ENCODE data around the gene LCAT.

The LCAT gene

DNA sequence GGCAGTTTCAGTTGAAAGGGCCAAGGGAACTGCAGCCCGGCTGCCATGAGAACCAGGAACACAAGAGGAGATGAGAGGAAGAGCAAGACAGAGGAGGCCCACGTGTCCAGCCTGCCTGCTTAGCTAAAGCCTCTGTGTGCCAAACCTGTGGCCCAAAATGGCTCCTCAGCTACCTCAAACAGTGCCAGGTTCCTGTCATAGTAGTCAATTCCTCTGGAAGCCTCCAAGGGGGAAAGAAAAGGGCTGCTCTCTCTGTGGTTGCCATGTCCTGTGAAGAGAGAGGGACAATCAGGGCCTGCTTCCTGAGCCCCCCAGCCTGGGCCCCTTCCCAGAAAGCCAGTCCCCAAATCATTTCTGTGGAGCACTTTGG, 19.4 kb upstream of the LCAT start:
- no peaks in the 10 kb centered on the region for H3K27me3 Mint-ChIP-seq
- H3K4me3 Mint-ChIP-seq = no peak overlapping the region
- no peak for ATAC-seq

DNA sequence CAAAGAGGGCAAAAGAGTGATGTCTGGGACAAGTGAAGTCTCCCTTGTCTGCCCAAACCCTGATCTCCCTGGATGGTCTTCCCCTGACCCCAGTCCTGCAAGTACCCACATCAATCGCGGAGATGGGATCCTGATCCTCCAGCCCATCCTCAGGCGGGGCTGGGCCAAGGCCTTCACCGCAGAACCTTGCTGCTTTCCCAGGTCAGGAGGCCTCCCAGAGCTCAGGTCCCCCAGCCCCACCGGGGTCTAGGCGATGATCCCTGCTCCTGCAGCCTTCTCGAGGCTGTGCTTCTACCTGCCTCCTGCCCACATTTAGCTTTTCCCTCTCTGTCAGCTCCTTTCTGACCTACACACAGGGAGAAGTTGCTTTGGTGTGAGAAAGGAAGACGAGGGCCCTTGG, 18.2 kb upstream of the LCAT start:
- Mint-ChIP-seq H3K4me1 (peaks cover 31% of the 10 kb centered on the region), H3K27me3 (no peaks in the 10 kb centered on the region), H3K27ac (no peak overlapping the region), H3K36me3 (peaks cover 37% of the 10 kb centered on the region), H3K4me3 (no peak overlapping the region), H3K9me3 (no peaks in the 10 kb centered on the region)
- ATAC-seq = no peak

More for the DNA sequence above, 19.4 kb upstream of the LCAT start:
- no peak overlapping the region for H3K27ac Mint-ChIP-seq
- peaks cover 37% of the 10 kb centered on the region for H3K36me3 Mint-ChIP-seq
- peaks cover 41% of the 10 kb centered on the region for H3K4me1 Mint-ChIP-seq
- H3K9me3 Mint-ChIP-seq = no peaks in the 10 kb centered on the region

DNA sequence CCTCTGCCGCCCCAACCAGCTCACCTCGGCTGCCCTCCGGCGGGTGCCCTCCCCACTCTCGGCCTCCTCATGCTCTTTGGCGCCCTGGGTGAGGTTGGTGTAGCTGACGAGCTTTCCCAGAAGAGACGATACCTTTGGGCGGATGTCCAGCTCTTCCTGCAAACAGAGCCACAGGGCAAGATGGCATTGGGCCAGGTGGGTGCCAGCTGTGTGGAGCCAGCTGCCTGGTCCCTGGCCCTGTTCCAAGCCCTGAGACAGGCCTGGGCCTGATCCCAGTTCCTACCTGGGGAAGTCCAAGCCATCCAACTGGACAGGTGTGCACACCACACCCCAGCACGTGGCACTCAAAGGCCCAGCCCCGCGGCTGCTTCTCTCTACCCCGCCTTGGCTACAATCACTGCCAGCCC, 17.6 kb upstream of the LCAT start:
- peaks cover 25% of the 10 kb centered on the region for H3K4me1 Mint-ChIP-seq
- no peak overlapping the region for H3K27ac Mint-ChIP-seq
- ATAC-seq = no peak
- H3K9me3 Mint-ChIP-seq = no peaks in the 10 kb centered on the region
- no peaks in the 10 kb centered on the region for H3K27me3 Mint-ChIP-seq
- H3K4me3 Mint-ChIP-seq = no peak overlapping the region
- H3K36me3 Mint-ChIP-seq = peaks cover 37% of the 10 kb centered on the region

DNA sequence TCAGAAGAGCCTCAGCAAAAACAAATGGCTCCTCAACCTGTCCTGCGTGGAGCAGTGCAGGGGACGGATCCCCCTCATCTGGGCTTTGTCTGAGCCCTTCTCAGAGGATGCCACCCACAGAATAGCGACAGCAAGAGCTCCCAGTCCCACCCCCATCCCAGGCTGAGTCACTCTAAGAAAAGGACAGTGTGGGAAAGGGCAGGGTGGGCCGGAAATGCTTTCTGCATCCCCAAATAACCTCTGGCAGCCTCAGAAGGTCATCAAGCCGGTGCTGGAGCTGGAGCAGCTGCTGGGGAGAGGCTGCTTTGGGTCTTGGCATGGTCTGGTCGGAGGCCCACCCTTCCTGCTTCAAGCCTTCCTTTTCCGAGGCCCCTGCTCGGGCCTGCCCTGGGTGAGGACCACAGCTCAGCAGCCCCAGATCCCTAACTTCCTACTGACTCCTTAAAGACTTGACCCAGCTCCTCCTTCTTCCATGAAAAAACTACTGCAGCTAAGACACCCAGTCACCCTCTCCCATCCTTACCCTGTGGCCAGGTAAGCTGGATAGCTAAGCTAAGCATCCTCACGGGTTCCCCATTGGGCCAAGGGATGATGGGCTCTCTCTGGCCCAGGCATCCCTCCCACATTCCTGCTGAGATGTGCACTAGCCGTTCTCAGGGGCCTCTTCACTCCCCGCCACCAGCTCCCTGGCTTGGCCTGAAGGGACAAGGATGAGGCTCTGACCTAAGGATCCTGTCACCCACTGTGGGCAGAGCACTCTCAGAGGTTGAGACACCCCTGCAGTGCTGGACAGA, 15.8 kb upstream of the LCAT start:
- no peak overlapping the region for H3K27ac Mint-ChIP-seq
- no peak for ATAC-seq
- peaks cover 7% of the 10 kb centered on the region for H3K4me1 Mint-ChIP-seq
- H3K36me3 Mint-ChIP-seq = peaks cover 41% of the 10 kb centered on the region
- H3K27me3 Mint-ChIP-seq = no peaks in the 10 kb centered on the region
- H3K4me3 Mint-ChIP-seq = no peak overlapping the region
- no peaks in the 10 kb centered on the region for H3K9me3 Mint-ChIP-seq

DNA sequence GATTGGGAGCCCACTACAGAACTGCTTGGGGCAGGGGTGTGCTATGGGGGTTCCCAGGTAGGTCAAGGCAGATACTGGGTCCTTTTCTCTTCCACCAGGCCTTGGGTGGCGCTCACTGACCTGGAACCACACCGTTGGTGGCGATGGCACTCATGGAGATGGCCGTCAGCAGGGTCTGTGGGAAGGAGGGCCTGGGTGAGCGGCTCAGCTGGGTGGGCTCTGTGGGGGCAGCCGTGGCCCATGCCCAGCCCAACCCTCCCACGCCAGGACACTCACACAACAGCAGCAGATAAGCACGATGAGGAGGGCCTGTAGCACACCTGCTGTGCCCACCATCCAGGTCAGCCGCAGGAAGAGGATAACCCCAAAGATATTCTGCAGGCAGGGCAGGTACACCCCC, 13.7 kb upstream of the LCAT start:
- H3K27me3 Mint-ChIP-seq = no peaks in the 10 kb centered on the region
- H3K9me3 Mint-ChIP-seq = no peaks in the 10 kb centered on the region
- H3K27ac Mint-ChIP-seq = no peak overlapping the region
- H3K4me3 Mint-ChIP-seq = no peak overlapping the region
- no peak for ATAC-seq
- H3K36me3 Mint-ChIP-seq = peaks cover 46% of the 10 kb centered on the region
- peaks cover 2% of the 10 kb centered on the region for H3K4me1 Mint-ChIP-seq

DNA sequence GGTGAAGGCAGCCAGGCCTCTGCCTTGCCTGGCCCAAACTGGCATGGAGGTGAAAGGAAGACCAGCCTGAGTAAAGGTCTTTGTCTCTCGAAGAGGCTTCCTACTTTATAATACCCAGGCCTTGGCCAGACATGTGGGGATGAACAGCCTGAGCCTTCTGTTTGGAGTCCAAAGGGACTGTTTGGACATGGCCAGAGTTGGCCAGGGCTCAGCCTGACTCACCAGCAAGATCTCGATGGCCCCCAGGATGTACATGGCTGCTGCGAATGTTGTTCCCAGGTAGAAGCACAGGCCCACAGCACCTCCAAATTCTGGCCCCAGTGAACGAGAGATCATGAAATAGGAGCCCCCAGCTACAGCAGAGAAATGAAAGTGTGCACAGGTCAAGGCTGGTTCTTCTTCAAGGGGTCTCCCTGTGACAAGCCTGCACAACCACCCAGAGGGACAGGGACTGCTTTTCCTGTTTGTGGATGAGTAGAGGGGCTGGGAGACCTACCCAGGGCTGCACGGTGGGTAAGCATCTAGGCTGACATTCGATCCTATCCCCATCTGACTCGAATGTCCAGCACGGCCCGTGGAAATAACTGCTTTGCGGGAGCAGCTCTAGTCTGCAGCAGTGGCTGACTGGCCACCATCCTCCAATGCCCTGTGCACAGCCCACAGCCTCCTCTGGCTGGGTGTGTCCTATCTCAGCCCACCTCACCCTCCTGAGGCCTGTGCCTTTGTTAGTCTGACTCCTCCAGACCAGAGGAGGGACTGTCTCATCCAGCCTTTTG, 10.7 kb upstream of the LCAT start:
- ATAC-seq = no peak
- Mint-ChIP-seq H3K36me3 (peaks cover 34% of the 10 kb centered on the region), H3K27ac (no peak overlapping the region), H3K4me3 (no peak overlapping the region), H3K4me1 (no peaks in the 10 kb centered on the region), H3K9me3 (no peaks in the 10 kb centered on the region), H3K27me3 (no peaks in the 10 kb centered on the region)

DNA sequence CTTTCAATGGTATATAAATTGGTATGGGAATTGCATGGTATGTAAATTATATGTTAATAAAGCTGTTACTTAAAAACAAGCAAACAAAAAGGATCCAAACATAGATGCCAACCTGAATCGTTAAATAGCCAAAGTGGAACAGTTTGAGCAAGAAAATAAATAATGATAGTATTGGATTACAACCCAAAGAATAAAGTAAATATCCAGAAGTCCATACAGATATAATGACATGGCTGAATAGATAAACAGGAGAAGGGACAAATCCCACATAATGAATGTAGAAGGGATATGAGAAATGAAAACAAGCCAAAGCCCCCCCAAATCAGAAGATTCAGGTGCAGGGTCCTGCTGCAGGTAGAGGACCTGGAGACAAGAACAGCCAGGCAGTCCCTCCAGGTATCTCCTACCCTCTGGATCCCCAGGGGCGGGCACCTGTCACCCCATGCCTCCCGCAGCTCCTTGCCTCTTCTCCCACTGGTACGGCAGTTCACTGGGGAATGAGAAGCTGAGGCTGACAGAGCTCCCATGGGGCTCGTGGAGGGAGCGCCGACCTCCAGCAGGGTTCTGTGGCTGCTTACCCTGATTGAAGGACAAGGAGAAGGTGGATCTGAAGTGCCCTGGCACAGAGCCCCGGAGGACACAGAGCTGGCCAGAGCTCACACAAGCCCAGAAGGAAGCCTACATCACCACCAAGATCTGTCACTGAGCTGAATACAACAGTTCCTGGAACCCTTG, 9.9 kb upstream of the LCAT start:
- Mint-ChIP-seq H3K27ac (no peak overlapping the region), H3K4me3 (no peak overlapping the region), H3K36me3 (peaks cover 33% of the 10 kb centered on the region), H3K4me1 (no peaks in the 10 kb centered on the region), H3K27me3 (no peaks in the 10 kb centered on the region), H3K9me3 (no peaks in the 10 kb centered on the region)
- ATAC-seq = no peak

DNA sequence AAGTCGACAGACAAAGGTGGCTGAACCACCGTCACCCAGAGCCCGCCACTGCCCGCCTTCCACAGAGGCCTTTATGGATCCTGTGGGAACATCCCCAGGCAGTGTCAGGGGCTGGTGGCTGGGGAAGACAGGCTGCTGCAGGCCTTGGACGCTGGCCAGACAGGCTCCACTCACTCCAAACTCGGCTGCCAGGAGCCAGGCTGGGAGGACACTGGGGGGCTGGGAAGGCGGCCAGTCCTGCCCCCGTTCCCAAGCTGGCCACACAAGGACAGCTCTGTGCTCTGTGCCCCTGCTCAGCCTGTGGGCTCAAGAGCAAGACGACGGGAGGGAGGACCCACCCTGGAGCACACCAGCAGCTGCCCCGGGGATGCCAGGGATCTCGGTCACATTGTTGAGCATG, 7.6 kb upstream of the LCAT start:
- ATAC-seq = no peak
- Mint-ChIP-seq H3K36me3 (peaks cover 35% of the 10 kb centered on the region), H3K9me3 (no peaks in the 10 kb centered on the region), H3K27ac (no peak overlapping the region), H3K4me3 (no peak overlapping the region), H3K4me1 (no peaks in the 10 kb centered on the region), H3K27me3 (no peaks in the 10 kb centered on the region)

DNA sequence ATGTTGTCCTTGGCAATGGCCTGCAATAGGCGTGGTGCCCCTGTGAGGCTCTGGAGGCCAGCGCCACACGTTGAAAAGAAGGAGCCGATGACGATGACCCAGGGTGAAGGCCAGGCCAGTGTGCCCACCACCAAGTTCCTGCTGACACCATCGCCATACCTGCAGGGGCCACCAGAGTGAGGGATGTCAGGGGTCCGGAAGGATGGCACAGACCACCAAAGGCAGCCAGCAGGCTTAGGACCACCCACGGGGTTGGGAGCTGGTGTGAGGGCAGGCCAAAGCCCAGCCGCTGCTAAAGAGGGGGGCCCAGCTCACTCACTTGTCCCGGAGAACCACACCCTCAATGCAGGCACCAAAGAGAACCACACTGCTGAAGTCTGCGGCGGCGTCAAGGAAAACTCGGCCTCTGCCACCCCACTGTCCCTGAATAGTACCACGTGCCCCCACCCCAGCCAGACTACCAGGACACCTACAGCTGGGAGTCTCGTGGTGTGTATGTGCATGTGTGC, 6.5 kb upstream of the LCAT start:
- Mint-ChIP-seq H3K36me3 (peaks cover 43% of the 10 kb centered on the region), H3K27ac (no peak overlapping the region), H3K9me3 (no peaks in the 10 kb centered on the region), H3K4me3 (no peak overlapping the region), H3K4me1 (no peaks in the 10 kb centered on the region), H3K27me3 (no peaks in the 10 kb centered on the region)
- no peak for ATAC-seq

DNA sequence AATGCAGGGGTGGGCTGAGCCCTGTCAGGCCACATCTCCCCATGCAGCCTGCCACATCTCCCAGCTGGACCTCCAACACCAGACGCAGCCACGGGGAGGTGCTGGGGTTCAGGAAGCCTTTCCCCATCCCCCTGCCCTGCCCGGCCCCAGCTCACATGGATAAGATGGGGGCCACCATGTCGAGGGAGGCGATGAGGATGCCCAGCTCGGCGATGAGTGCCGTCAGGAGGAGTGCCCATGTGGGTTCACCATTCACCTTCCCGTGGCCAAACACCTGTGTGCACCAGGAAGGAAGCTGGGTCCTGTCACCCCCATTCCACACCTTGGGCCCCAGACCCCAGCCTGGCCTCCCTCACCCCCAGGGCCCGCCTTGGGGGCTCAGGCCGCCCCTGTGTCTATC, 5.7 kb upstream of the LCAT start:
- ATAC-seq = no peak
- H3K4me3 Mint-ChIP-seq = no peak overlapping the region
- H3K9me3 Mint-ChIP-seq = no peaks in the 10 kb centered on the region
- no peaks in the 10 kb centered on the region for H3K4me1 Mint-ChIP-seq
- H3K27me3 Mint-ChIP-seq = no peaks in the 10 kb centered on the region
- peaks cover 39% of the 10 kb centered on the region for H3K36me3 Mint-ChIP-seq
- H3K27ac Mint-ChIP-seq = no peak overlapping the region

DNA sequence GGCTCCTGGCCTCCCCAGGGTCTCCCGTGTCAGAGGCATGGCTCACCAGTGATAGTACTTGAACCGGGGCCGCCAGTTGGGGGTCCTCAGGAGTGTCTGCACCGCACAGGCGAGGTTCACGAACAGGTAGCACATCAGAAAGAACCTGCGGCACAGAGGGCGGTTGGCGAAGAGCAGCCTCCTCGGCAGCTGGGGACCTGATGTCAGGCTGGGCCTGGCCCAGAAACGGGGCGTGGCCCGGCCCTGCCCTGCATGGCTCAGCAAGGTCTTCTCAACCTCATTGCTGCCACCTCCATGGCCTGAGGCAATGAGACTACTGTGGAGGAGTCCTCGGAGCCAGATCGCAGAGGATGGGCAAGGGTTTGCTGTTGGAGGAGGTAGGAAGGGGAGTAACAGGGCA, 4.1 kb upstream of the LCAT start:
- Mint-ChIP-seq H3K4me1 (no peaks in the 10 kb centered on the region), H3K27ac (no peak overlapping the region), H3K27me3 (no peaks in the 10 kb centered on the region), H3K36me3 (peaks cover 32% of the 10 kb centered on the region), H3K9me3 (no peaks in the 10 kb centered on the region), H3K4me3 (no peak overlapping the region)
- ATAC-seq = no peak

DNA sequence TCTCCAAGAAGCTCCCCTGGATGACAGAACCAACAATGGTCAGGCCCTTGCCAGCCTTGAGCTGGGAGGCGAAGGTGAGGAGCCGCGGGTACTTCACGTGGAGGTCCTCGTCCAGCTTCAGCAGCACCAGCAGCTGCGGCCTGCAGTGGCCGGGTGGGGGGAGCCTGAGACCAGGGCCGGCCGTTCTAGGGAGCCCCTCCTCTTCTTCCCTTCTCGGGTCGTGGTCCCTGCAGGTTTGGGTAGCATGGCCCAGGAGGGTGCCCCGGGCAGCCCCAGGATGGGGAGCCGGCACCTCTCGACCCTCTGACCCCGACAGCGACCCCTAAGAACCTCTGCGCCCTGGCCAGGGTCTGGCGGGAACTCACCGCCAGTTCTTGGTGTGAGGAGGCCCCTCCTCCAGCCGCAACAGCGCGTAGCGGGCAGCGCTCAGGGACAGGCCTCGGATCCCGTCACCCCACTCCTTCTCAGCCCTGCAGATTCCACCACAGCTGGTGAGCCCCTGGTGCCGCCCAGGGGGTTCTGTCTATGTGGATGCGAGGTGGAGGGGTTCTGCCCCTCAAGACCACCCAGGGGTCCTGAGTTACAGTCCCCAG, 3.1 kb upstream of the LCAT start:
- Mint-ChIP-seq H3K27ac (no peak overlapping the region), H3K36me3 (peaks cover 33% of the 10 kb centered on the region), H3K4me3 (no peak overlapping the region), H3K9me3 (no peaks in the 10 kb centered on the region), H3K4me1 (peaks cover 4% of the 10 kb centered on the region), H3K27me3 (no peaks in the 10 kb centered on the region)
- no peak for ATAC-seq

DNA sequence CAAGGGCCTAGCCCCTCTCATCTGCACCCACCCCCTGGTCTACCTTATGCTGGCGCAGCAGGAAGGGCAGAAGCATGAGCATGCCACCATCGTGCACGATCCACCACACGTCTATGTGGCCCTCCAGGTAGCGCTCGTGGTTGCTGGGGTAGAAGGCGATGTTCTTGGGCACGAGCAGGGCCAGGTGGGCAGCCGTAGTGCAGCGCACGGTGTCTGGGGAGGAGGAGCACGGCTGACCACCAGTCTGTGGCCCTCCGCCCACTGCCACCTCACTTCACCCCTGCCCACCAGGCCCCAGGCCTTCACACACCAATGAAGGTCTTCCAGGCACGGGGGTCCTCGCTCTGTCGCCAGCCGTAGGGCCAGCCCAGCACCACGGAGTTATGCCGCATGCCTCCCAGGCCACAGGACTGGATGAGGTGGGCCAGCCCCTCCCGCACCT, 2.2 kb upstream of the LCAT start:
- H3K27me3 Mint-ChIP-seq = no peaks in the 10 kb centered on the region
- ATAC-seq = no peak

DNA sequence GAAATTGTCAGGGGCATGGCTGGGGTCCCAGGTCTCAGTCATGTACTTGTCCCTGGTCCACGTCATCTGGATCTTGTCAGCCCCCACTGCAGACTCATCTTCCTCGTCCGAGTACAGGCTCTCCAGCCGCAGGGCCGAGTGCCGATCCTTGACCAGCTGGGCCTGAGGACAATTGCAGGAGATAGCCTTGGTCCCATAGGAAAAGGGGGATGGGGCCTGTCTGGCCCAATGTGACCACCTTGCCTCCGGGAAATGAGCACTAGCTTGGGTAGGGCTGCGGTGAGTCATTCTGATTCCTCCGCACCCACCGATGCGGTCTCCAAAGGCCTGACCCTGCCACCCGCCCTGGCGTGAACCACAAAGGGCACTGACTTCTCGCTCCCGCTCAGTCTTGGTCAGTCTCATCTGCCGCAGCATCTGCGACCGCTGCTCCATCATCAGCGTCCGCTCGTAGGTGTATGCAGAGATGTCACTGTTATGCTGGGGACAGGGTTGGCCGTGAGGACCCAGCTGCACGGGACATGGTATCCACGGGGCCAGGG, 1.5 kb upstream of the LCAT start:
- H3K4me1 Mint-ChIP-seq = peaks cover 13% of the 10 kb centered on the region
- H3K27ac Mint-ChIP-seq = no peak overlapping the region
- no peak overlapping the region for H3K4me3 Mint-ChIP-seq
- peaks cover 26% of the 10 kb centered on the region for H3K36me3 Mint-ChIP-seq
- no peak for ATAC-seq
- no peaks in the 10 kb centered on the region for H3K9me3 Mint-ChIP-seq
- no peaks in the 10 kb centered on the region for H3K27me3 Mint-ChIP-seq

More for the DNA sequence above, 2.2 kb upstream of the LCAT start:
- Mint-ChIP-seq H3K4me1 (peaks cover 12% of the 10 kb centered on the region), H3K9me3 (no peaks in the 10 kb centered on the region), H3K36me3 (peaks cover 30% of the 10 kb centered on the region), H3K4me3 (no peak overlapping the region), H3K27ac (no peak overlapping the region)

Data from stimulated activated memory B cell treated with anti-CD40 and anti-IgM and Interleukin-4, amounts not matched to agents 10 μg/mL and 1 μg/mL and 100 μg/mL, for 72 hours (primary cell).